NCI-H1694 treated with DMSO at 0.1 percent for 48 hours (cell line): ENCODE data around the gene CHM.
"Not testable (repeated sequence)": the region's sequence is repeated elsewhere in the genome, so short reads cannot be mapped to it uniquely, and the experiment has no call there.

Experiments
- DNase-seq: peaks from one replicate; lab custom pipeline; 2025; lab: John Stamatoyannopoulos, UW

Gene CHM

DNA sequence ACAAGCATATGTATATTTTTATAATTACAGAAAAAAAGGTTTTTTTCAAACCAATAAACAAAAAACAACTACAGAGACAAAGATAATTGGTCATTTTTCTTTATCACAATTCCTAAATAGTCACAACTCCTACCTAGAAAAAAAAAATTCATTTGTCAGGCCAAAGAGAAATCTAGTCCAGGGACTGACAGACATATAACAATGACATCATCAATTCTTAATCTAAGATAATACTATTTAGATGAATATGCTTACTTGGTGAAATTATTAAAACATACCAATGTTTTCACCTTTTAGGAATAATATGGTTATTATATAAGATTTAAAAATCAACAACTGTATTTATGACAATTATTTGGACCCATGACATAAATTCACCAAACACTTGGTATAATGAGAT lies 48.4 kb downstream of the CHM start:
- DNase-seq = no peak

DNA sequence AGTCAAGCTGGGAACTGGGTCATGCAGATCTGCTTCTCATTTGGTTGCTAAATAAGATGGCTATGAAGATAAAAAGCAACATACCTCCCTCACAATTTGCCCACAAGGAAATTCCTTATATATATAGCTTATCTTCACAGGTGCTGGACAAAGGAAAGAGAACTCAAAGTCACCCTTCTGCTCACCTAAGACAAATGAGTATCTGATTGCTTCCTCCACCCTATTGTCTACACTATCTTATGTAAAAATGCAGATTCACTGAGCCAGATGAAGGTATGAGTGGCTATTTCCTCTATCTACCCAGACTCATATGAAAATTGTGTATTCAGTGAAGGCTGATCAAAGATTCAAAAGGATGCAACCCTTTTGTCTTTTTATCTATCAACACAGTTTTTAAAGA lies 50.8 kb downstream of the CHM start:
- no peak for DNase-seq

DNA sequence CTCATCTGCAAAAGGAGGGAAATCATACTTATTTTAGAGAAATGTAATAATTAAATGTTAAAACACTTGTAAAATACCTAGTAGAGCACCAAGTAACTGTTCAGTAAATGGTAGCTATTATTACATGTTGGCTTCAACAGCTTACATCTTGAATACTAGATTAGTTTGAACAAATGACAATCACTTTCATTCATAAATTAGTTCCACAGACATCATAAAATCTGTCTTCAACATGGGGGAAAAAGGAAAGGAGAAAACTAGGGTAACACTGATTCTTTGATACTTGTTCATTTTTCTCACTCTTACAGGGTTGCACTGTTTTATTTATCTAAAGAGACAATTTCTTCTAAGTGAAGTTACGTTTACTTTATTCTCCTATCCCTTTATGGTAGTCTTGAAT lies 51.7 kb downstream of the CHM start:
- no peak for DNase-seq

DNA sequence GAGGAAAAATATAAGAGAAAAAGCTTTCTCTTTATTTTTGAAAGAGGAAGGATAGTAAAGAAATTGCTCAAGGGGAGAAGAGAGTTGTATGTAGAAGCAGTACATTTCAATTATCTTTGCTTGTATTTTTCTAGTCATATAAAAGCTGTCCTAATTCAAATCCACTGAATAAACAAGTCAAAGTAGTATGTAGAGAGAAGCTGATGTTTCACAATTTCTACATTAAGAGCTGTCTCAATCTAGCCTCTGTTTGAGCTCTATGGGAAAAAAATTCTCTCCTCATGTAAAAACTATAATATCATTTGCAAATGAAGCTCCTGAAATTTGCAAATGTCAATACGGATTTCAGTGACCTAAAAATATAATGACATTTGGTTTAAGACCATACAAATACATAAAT lies 52.6 kb downstream of the CHM start:
- no peak for DNase-seq

DNA sequence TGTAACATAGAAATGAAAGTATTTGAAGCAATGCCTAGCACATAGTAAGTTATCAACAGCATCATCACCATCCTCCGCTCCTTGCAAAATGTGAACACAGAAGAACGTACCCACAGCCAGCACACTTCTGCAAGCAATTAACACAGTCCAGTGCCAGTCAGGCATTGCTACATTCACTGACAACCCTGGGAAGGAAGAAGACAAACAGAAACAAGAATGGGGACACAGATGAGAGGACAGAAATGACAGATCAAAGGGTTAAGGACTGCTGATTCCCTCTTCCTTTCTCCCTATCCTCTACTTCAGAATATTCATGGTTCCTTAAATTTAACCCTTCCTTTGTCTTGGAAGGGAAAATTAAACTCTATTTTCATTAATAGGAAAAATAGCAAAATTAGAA lies 53.1 kb downstream of the CHM start:
- DNase-seq = no peak

DNA sequence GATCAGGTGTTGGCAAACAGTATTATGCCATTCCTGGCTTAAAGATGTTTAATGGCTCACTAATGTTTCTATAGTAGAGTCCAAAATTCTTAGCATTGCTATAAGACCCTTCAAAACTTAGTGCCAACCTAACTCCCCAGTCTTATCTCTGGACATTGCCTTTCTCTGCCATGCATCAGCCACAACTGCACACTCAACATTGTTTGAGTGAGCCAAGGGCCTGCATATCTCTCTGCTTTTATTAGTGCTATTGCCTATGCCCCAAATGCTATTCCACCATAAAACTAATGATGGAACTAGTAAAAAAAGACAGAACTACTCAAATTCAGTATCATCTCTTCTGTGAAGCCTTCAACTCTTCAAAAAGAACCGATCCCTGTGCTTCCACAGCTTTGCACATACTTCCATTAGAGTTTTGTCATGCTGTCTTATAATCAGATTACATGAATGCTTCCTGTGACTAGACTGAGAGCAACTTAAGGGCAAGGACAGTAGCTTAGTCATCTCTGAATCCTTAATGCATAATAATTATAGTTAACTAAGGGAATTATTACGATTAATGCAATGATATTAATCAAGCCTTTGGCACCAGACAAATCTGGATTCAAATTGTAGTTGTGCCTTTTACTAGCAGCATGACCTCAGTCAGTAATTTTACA lies 53.7 kb downstream of the CHM start:
- DNase-seq = no peak

DNA sequence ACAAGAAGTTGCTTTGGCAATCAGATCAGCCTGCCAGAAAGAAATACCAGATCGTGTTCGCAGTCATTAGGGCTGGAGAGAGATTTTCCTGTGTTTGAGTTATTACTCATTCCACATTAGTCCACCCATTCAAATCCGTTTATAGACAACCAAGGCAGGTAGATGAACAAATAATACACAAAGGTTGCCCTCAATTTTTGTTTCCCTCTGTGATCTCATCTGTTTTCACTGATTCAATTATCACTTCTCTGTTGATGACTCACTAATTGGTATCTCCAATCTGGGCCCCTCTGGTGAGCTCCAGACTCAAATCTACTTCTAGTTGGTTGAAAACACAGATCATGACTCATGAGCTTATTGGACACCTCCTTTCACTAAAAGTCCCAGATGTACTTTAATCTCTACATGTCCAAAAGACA lies 54.5 kb downstream of the CHM start:
- DNase-seq = no peak

DNA sequence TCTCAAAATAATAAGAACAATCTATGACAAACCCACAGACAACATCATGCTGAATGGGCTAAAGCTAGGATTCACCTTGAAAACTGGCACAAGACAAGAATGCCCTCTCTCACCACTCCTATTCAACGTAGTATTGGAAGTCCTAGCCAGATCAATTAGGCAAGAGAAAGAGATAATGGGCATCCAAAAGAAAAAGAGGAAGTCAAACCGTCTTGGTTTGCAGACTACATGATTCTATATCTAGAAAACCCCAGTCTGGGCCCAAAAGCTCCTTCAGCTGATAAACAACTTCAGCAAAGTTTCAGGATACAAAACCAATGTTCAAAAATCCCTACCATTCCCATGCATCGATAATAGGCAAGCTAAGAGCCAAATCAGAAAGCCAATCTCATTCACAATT lies 59.0 kb downstream of the CHM start:
- no peak for DNase-seq

DNA sequence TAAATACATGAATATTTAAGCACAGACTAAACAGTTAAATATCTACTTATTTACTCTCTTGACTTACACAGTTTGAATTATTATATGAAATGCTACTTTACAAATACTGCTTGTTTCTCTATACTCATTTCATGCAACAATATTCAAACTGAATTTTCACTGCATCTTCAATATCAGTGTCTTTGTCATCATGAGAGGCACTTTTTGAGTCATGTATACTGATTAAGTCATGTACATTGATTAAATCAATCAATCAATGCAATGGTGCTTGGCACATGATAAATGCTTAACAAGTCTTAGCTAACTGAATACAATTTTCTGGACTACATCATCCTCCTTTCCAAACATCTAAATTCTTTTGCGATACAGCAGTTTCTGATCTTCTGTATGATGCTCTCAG lies 67.1 kb downstream of the CHM start:
- no peak for DNase-seq

DNA sequence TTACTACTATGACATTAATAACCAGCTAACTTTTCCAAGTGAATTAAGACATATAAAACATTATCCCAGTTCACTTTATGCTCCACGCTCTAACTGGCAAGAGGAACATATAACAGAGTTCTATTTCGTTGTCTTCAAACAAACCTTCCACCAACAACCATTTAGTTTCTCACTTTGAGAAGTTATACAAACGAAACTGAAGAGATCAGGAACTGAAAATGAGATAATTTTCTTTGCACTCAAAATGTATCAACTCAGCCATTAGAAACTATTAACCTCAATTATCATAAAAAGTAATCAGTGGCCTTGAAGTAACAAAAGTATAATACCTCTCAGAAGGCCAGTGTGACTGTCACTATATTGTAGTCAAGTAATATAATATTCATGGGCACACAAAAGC lies 70.1 kb downstream of the CHM start:
- DNase-seq = no peak

DNA sequence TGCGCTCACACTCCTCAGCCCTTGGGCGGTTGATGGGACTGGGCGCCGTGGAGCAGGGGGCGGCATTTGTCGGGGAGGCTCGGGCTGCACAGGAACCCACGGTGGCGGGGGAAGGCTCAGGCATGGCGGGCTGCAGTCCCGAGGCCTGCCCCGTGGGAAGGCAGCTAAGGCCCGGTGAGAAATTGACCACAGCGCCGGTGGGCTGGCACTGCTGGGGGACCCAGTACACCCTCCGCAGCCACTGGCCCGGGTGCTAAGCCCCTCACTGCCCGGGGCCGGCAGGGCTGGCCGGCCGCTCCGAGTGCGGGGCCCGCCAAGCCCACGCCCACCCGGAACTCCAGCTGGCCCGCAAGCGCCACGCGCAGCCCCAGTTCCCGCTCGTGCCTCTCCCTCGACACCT lies 75.0 kb downstream of the CHM start:
- not testable (repeated sequence) for DNase-seq

DNA sequence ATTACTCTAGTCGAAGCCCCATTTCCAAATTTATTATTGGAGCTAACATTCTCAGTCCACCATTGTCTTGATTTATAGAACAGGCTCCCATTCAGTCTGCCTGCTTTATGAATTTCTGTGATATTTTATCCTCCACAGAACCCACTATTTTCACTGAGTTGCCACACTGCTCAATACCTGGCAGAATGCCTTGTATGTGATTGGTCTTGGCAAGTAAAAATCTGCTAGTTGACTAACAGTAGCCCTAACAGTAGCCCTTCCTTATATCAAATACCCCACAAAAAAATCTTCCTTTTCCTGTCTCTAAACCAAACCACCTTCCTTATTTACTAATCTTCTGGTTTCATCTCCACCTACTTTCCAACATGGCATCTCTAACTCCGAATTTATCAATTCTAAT lies 82.6 kb downstream of the CHM start:
- no peak for DNase-seq

DNA sequence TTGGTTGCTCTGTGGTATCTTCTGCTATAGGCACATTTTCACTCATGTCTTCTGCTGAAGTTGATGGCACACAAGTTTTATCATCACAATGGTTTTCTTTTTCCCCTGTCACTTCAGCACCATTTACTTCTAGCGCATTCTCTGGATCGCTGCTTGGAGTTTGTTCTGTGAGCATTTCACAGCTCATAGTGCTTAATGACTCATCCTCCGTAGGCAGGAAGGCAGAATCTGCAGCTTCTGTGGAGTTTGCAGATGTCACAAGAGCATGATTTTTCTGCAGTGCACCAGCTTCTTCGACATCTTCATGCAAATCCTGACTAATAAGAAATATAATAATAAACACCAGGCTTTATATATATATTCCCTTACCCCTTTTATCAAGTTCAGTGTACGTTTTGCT lies 83.6 kb downstream of the CHM start:
- DNase-seq = no peak

DNA sequence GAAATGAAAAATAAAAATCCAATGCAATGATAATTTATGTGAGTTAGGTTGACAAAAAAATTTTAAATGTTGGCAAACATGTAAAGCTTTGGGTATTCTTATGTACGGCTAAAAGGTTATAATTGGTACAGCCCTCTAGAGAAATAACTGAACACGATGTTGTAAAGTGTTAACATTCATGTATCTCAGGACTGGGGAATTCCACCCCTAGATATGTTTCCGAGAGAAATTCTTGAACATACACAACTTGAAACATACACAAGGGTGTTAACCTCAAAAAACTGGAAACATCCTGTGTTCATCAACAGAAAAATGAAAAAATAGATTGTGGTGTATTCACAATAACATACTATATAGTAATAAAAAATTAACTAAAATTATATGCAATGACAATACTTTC lies 91.8 kb downstream of the CHM start:
- DNase-seq = no peak

DNA sequence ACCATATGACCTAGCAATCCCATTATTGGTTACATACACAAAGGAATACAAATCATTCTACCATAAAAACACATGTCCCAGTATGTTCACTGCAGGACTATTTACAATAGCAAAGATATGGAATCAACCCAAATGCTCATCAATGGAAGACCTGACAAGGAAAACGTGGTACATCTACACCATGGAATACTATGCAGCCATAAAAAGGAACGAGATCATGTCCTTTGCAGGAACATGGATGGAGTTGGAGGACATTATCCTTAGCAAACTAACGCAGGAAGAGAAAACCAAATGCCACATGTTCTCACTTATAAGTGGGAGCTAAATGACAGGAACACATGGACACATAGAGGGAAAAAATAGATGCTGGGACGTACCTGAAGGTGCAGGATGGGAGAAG lies 102.6 kb downstream of the CHM start:
- DNase-seq = not testable (repeated sequence)

DNA sequence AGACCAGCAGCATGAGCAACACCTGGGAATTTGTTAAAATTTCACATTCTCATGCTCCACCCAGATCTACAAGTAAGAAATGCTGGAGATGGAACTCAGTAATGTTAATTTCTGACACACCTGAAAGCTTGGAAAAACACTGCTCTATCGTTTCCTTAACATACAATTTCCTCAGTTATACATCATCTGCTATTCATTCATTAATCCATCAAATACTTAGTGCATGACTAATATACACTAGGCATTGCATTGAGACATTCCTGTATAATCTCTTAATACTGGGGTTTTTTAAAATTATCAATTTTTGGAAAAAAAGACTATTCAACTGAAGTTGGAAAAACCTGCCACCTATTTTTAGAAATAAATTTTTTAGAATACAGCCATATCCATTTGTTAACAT lies 106.1 kb downstream of the CHM start:
- DNase-seq = no peak

DNA sequence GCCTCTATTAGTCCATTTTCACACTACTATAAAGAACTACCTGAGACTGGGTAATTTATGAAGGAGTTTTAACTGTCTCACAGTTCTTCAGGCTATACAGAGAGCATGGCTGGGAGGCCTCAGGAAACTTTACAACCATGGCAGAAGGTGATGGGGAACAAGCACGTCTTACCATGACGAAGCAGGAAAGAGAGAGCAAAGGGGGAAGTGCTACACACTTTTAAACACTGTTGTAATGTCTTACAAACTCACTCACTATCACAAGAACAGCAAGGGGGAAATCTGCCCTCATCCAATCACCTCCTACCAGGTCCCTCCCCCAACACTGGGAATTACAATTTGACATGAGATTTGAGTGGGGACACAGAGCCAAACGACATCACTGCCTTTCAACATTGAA lies 107.4 kb downstream of the CHM start:
- not testable (repeated sequence) for DNase-seq

DNA sequence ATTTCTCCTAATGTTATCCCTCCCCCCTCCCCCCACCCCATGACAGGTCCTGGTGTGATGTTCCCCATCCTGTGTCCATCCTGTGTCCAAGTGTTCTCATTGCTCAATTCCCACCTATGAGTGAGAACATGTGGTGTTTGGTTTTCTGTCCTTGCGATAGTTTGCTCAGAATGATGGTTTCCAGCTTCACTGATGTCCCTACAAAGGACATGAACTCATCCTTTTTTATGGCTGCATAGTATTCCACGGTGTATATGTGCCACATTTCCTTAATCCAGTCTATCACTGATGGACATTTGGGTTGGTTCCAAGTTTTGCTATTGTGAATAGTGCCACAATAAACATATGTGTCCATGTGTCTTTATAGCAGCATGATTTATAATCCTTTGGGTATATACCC lies 113.0 kb downstream of the CHM start:
- DNase-seq = not testable (repeated sequence)

DNA sequence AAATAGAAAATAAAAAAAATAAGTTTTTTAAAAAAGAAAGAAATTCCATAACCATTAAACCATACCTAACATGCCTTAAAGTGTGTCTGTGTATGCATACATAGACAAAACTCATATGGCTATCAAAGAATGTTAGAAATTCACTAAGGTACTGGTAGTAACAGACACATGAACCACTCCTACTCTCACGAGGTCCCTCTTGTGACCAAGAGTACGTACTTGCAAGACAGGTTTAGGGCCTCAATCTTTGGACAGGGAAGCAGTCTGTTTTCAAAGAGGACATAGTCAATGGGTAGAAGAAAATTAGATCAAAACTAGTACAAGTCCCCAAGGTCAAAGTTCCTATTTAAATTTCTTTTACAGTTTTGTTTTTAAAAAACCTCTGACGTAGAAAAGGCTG lies 117.3 kb downstream of the CHM start:
- DNase-seq = no peak

DNA sequence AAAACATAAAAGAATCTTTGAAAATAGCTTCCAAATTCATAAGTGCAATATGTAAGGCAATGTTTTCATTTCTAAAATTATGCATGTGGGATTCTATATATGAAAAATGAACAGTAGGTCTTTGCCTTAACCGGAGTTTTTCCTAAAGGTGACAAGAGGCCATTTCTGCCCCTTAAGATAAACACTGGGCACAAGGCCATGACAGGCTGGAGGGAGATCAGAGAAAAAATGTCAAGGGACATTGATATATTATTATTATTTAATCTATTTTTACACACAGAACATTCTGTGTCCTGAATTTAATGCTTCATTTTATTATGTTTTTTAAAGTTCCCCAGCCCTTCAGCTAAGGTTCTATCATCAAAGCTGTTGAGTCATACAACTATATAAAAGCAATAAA lies 118.8 kb downstream of the CHM start:
- no peak for DNase-seq

DNA sequence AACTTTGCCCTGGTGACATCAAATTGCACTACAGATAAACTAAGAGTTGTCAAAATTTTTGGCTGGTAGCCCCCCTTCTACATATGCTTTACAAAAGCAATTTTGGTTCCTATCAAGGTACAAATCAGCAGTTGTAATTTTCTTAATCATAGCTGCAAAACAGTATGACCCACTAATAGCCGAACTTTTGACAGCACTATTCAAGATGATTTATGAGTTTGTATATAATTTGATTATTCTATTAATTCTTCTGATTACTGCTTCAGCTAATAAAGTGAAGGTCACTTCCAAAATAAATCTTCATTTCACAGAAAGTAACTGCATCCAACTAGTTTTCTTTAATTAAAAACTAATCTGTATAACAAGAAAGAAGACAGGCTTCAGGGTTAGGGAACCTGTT lies 119.6 kb downstream of the CHM start:
- no peak for DNase-seq

DNA sequence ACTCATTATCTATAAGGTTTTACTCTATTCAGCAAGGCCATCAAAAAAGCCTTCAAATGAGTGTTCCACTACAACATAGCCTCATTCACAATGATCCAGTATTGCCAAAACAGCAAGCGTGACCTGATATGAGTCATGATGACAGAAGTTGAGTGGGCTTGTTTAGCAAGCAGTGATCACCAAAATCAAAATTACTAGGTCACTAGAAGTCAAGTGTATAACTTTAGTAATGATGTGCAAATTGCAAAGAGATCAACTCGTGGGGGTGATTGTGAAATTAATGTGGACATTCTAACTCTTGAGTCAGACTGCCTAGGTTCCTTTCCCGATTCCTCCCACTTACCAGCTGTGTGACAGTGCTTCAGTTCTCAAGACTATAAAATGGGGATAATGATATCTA lies 124.5 kb downstream of the CHM start:
- no peak for DNase-seq

DNA sequence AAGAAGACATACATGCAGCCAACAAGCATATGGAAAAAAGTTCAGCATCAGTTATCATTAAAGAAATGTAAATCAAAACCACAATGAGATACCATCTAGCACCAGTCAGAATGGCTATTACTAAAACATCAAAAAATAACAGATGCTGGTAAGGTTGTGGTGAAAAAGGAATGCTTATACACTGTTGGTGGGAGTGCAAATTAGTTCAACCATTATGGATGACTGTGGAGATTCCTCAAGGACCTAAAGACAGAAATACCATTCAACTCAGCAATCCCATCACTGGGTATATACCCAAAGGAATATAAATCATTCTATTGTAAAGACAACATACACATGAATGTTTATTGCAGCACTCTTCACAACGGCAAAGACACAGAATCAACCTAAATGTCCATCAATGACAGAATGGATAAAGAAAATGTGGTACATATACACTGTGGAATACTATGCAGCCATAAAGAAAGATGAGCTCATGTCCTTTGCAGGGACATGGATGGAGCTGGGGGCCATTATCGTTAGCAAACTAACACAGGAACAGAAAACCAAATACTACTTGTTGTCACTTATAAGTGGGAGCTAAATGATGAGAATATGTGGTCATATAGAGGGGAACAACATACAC lies 130.6 kb downstream of the CHM start:
- DNase-seq = not testable (repeated sequence)

DNA sequence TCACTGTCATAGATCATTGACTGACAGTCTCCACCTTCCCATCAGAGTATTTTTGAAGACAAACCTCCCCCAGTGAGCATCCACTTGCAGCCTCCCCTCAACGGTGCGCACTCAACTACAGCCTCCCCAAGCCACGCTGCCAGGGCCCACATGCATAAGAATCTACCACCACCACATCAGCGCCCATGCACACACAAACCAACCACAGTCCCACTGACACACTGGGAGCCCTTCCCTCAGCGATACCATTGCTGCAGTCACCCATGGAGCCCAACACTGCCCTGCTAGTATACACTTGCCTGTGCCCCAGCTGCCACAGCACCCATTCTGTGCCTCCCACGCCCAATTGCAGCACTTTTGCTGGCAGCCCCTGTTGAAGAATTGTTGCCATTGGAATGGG lies 132.9 kb downstream of the CHM start:
- DNase-seq = no peak
